Activated B cell treated with CpG ODN at 0.5 μM for 24 hours (primary cell): ENCODE measurements around the gene TUBA8. TPM values are rescaled to one million over a fixed set of nuclear protein-coding genes. Genes with fewer than 3 reads are reported as not detected.
"Not testable (repeated sequence)": the region's sequence is repeated elsewhere in the genome, so short reads cannot be mapped to it uniquely, and the experiment has no call there.

Experiments
- ATAC-seq: fragments of 200-7000 bp; cut with Tn5 transposase; one replicate; pipeline ENCODE4 v1.10.0; 2021; ENCODE audit warnings: low read depth, mild to moderate bottlenecking, moderate library complexity
- CTCF ChIA-PET: fragments of 350-600 bp; sonication (Branson Sonifier 250); formaldehyde crosslinking; loops from one replicate; lab custom pipeline; 2021; ENCODE audit warnings: antibody characterized with exemption; lab: Charles Lee
- POLR2A ChIA-PET: fragments of 350-600 bp; sonication (Branson Sonifier 250); formaldehyde crosslinking; loops from one replicate; lab custom pipeline; 2021; ENCODE audit warnings: antibody characterized with exemption; lab: Charles Lee
- DNase-seq: peaks from one replicate; pipeline ENCODE4 v3.0.0; 2022
- H3K27ac Mint-ChIP-seq: one replicate; pipeline ENCODE4 v1.8.0; 2020; ENCODE audit warnings: mixed read lengths
- H3K27me3 Mint-ChIP-seq: one replicate; pipeline ENCODE4 v1.8.0; 2021; ENCODE audit warnings: mixed read lengths
- H3K36me3 Mint-ChIP-seq: one replicate; pipeline ENCODE4 v1.8.0; 2021; ENCODE audit warnings: low read depth, mixed read lengths
- H3K4me1 Mint-ChIP-seq: one replicate; pipeline ENCODE4 v1.8.0; 2021; ENCODE audit warnings: mixed read lengths
- H3K4me3 Mint-ChIP-seq: one replicate; pipeline ENCODE4 v1.8.0; 2020; ENCODE audit warnings: mild to moderate bottlenecking, mixed read lengths
- H3K9me3 Mint-ChIP-seq: one replicate; pipeline ENCODE4 v1.8.0; 2020; ENCODE audit warnings: mixed read lengths
- CTCF ChIP-seq: fragments of 200-600 bp; IDR thresholded peaks from one replicate; pipeline ENCODE4 v1.8.0; 2022; ENCODE audit warnings: antibody characterized with exemption, mild to moderate bottlenecking
- intact Hi-C: fragments of 100-400 bp; cut with micrococcal nuclease; formaldehyde crosslinking; loops from one replicate; pipeline ENCODE4 v1.15.1; 2024
- total RNA-seq: library from RNA; stranded (reverse); gene quantifications from 2 replicates; pipeline ENCODE4 v1.2.3, GENCODE V29; 2022

TUBA8 gene
- 1.7 and 2.4 TPM in 2 replicates for total RNA-seq

DNA sequence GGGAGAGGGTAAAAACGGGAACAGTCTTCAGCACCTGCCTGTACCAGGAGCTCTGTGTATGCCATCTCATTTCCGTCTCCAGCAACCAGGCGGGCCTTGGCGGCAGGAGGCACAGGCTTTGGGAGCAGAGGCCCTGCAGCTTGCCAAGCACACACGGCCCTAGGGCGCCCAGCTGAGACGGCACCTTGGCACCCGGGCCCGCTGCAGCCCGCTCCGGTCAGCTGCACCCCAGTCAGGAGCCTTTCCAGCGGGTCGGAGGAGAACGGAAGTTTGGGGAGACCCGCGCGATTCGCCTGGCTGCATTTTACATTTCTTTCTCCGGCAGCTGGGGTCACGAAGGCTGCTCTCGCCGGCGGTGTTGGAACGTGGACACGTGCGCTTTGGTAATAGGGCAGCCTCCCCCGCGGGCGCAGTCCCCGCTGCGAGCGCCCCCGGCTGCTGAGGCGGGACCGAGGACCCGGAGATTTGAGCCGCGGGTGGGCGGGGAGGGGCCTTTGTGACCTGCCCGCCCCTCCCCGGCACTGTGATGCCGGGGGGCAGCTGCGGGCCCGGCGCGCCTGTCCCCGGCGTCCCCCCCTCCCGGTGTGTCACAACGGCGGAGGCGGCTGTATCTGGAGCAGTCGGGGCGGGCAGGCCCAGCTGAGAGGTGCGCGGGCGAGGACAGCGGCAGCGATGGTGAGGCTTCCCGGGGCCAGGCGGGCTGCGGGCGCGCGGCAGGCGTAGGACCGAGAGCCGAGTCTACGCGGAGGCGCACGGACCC lies at the start of gene TUBA8:
TSS of gene TUBA8 (plus strand) at position 616 of the 760 bp plus-strand sequence. CDS start at position 673, 57 bp downstream.
- CTCF ChIA-PET: no interaction called here
- Mint-ChIP-seq H3K9me3 (peaks cover 11% of the 10 kb centered on the region), H3K36me3 (peaks cover 3% of the 10 kb centered on the region), H3K4me3 (peak within 1 kb of the TSS; percentile 59), H3K27ac (no peak within 1 kb of the TSS), H3K4me1 (peaks cover 33% of the 10 kb centered on the region), H3K27me3 (peaks cover 18% of the 10 kb centered on the region)
- POLR2A ChIA-PET: interaction anchor here (0.6 to 1.0 kb wide), 5 partner anchors 8 to 312 kb away, joined by 4 to 6 read pairs (median 4); partner anchors contain the start of gene USP18
- DNase-seq: no peak
- no peak for TF ChIP-seq CTCF
- intact Hi-C loops: no loop called here
- peak; percentile 55 for ATAC-seq

DNA sequence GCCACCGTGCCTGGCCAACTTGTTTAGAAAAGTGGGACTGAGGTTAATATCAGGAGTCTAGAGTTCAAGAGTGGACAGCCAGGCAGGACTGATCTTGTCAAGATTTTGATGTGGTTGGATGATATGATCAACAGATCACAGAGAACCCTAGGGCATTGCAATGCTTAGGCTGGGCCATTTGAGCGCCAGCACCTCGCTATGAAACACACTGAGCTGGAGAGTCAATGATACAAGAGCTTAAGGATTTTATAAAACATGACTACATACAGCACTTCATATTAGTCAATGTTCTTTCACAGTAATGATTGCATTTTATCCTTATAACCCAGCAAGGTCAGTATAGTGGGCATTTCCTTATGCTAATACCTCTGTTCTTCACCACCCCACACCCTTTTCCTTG lies 48.2 kb upstream of the TUBA8 start:
- POLR2A ChIA-PET: interaction anchor here (1.2 to 1.5 kb wide), 4 partner anchors 9 to 62 kb away, joined by 3 to 7 read pairs (median 6); partner anchors contain the start of gene PEX26
- Mint-ChIP-seq H3K4me1 (peaks cover 61% of the 10 kb centered on the region), H3K27me3 (no peaks in the 10 kb centered on the region), H3K36me3 (no peaks in the 10 kb centered on the region), H3K27ac (peak overlapping the region; percentile 5), H3K9me3 (no peaks in the 10 kb centered on the region), H3K4me3 (no peak overlapping the region)
- CTCF ChIA-PET: interaction anchor here (0.5 to 1.5 kb wide), 3 partner anchors 13 to 901 kb away, joined by 3 to 12 read pairs (median 3); no protein-coding TSS in a partner anchor
- TF ChIP-seq CTCF: no peak
- no peak for DNase-seq
- intact Hi-C loops: no loop called here
- no peak for ATAC-seq

DNA sequence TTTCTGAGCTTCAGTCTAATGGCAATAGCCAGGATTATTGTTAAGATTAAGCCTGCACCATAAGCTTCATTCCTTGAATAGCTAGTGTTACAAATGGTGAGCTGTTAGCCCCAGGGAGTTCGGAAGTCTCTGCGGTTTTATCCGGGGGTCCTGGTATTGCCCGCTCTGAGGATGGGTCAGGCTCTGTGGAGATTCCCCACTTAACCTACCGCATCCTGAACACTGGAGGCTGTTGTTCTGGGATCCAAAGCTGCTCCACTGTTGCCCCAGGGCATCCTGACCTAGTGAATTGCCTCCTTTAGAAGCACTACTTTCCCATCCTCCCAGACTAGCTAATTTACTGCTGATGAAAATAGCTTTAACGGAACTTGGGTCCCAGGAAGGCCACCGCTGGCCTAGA lies 47.3 kb upstream of the TUBA8 start:
- ATAC-seq (no peak), DNase-seq (no peak)
- Mint-ChIP-seq H3K9me3 (no peaks in the 10 kb centered on the region), H3K27ac (no peak overlapping the region), H3K4me1 (peaks cover 60% of the 10 kb centered on the region), H3K36me3 (no peaks in the 10 kb centered on the region), H3K4me3 (no peak overlapping the region), H3K27me3 (no peaks in the 10 kb centered on the region)
- intact Hi-C loops: no loop called here
- ChIA-PET CTCF (interaction anchor here (0.7 to 1.5 kb wide), 4 partner anchors 12 to 321 kb away, joined by 3 to 12 read pairs (median 3); no protein-coding TSS in a partner anchor), POLR2A (interaction anchor here (1.2 to 1.5 kb wide), 4 partner anchors 9 to 63 kb away, joined by 3 to 7 read pairs (median 6); partner anchors contain the start of gene PEX26)
- TF ChIP-seq CTCF: no peak

DNA sequence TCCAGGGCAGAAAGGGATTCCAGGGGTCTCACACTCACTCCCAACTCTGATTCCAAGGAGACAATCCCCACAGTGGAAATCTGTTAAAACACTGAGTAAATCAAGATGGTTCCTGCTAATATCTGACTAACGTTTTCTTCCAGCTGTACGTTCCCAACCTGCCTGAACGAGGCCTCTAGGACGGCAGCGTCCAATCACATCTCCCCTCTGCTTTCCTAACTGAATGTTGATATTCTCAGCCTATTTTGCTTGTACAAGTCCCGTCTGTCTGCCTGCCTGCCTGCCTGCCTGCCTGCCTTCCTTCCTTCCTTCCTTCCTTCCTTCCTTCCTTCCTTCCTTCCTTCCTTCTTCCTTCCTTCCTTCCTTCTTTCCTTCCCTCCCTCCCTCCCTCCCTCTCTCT lies 46.9 kb upstream of the TUBA8 start:
- ATAC-seq, DNase-seq, intact Hi-C loops, H3K4me3 Mint-ChIP-seq, H3K27ac Mint-ChIP-seq, H3K9me3 Mint-ChIP-seq, H3K27me3 Mint-ChIP-seq, H3K36me3 Mint-ChIP-seq: not testable (repeated sequence)
- H3K4me1 Mint-ChIP-seq: peaks cover 60% of the 10 kb centered on the region
- ChIA-PET CTCF (interaction anchor here (0.7 to 1.5 kb wide), 4 partner anchors 12 to 321 kb away, joined by 3 to 12 read pairs (median 3); no protein-coding TSS in a partner anchor), POLR2A (interaction anchor here (1.4 to 1.5 kb wide), 2 partner anchors 10 to 63 kb away, joined by 3 to 5 read pairs; no protein-coding TSS in a partner anchor)

DNA sequence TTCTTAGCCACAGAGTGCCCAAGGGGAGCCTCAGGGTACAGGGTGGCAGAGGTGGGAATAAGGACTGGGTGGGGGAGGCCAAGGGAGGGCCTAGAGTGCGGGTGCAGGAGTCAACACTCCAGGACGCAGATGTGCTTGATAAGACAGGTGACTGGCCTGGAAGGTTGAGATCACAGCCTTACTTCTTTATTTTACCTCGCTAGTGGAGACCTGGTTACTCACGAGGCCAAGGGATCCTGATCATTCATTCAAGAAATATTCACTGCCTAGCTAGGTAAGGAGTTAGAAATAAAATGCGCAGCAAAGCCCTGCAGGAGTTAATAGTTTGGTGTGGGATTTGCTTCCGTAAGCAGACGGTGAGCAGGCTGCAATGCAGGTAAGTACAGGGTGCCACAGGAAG lies 46.0 kb upstream of the TUBA8 start:
- intact Hi-C loops: no loop called here
- H3K4me3 Mint-ChIP-seq: no peak overlapping the region
- CTCF ChIA-PET: interaction anchor here (2.2 kb wide), 1 partner anchor 12 kb away, joined by 21 read pairs; no protein-coding TSS in a partner anchor

More for the DNA sequence above, 46.0 kb upstream of the TUBA8 start:
- DNase-seq: no peak
- Mint-ChIP-seq H3K27me3 (no peaks in the 10 kb centered on the region), H3K36me3 (no peaks in the 10 kb centered on the region), H3K9me3 (no peaks in the 10 kb centered on the region), H3K27ac (peak overlapping the region; percentile 41), H3K4me1 (peaks cover 63% of the 10 kb centered on the region)
- POLR2A ChIA-PET: interaction anchor here (0.5 to 2.2 kb wide), 6 partner anchors 8 to 532 kb away, joined by 3 to 24 read pairs (median 7); no protein-coding TSS in a partner anchor
- ATAC-seq: no peak
- TF ChIP-seq CTCF: no peak
